HEK293 (cell line): ENCODE results near the gene PRDM5.

Experiments
- CTCF ChIA-PET: fragments of 350-600 bp; formaldehyde crosslinking; extraction: SDS; loops from one replicate; lab custom pipeline; 2021; ENCODE audit warnings: antibody characterized with exemption; lab: Yijun Ruan, JAX
- POLR2A ChIA-PET: fragments of 300-600 bp; formaldehyde crosslinking; extraction: SDS; loops from one replicate; lab custom pipeline; 2020; ENCODE audit warnings: antibody characterized with exemption, inconsistent platforms; lab: Yijun Ruan, JAX
- H3K27ac ChIP-seq: fragments of 200-500 bp; sonication (Bioruptor generic); 2 replicates; pipeline ENCODE4 v1.5.1; 2014; ENCODE audit warnings: low read depth, low read length, control low read depth, inconsistent platforms; ENCODE audit errors: extremely low read depth
- H3K36me3 ChIP-seq, 2 experiments: fragments of 200-500 bp in 1 of 2; sonication (Bioruptor generic) in 1 of 2; 1 replicate in 1 of 2; 2 replicates in 1 of 2; pipeline ENCODE4 v1.5.1; 2014 to 2017; ENCODE audit warnings: inconsistent platforms in 2 of 2, low read length in 2 of 2; ENCODE audit not compliant: control insufficient read depth in 2 of 2, insufficient read depth in 1 of 2
- H3K4me1 ChIP-seq: fragments of 200-500 bp; sonication (Bioruptor generic); 2 replicates; pipeline ENCODE4 v1.5.1; 2014; ENCODE audit warnings: mild to moderate bottlenecking, low read length, inconsistent platforms; ENCODE audit not compliant: control insufficient read depth, insufficient read depth
- H3K4me3 ChIP-seq: 2 replicates; pipeline ENCODE4 v1.5.1; 2011; ENCODE audit warnings: low read depth, mild to moderate bottlenecking, control low read depth, low read length, moderate library complexity
- H3K9me3 ChIP-seq: fragments of 200-500 bp; sonication (Bioruptor generic); 2 replicates; pipeline ENCODE4 v1.5.1; 2014; ENCODE audit warnings: low read depth, low read length, inconsistent platforms; ENCODE audit not compliant: control insufficient read depth, insufficient read depth
- ATF2 ChIP-seq: fragments of 450-650 bp; formaldehyde crosslinking; IDR thresholded peaks from 2 replicates; pipeline ENCODE4 v1.5.1; 2016; ENCODE audit warnings: missing biosample characterization, missing genetic modification characterization, low read depth
- HIC1 ChIP-seq: fragments of 450-650 bp; formaldehyde crosslinking; IDR thresholded peaks from 2 replicates; pipeline ENCODE4 v1.5.1; 2016; ENCODE audit warnings: missing biosample characterization, missing genetic modification characterization
- INSM2 ChIP-seq: fragments of 450-650 bp; formaldehyde crosslinking; IDR thresholded peaks from 2 replicates; pipeline ENCODE4 v1.5.1; 2016; ENCODE audit warnings: missing biosample characterization, missing genetic modification characterization
- KLF16 ChIP-seq: fragments of 450-650 bp; formaldehyde crosslinking; IDR thresholded peaks from 2 replicates; pipeline ENCODE4 v1.5.1; 2017; ENCODE audit warnings: missing biosample characterization, missing genetic modification characterization
- KLF8 ChIP-seq: fragments of 450-650 bp; formaldehyde crosslinking; IDR thresholded peaks from 2 replicates; pipeline ENCODE4 v1.5.1; 2016; ENCODE audit warnings: missing biosample characterization, missing genetic modification characterization
- OSR2 ChIP-seq: fragments of 450-650 bp; formaldehyde crosslinking; IDR thresholded peaks from 2 replicates; pipeline ENCODE4 v1.5.1; 2016; ENCODE audit warnings: missing biosample characterization, missing genetic modification characterization
- SCRT2 ChIP-seq: fragments of 450-650 bp; formaldehyde crosslinking; IDR thresholded peaks from 2 replicates; pipeline ENCODE4 v1.5.1; 2016; ENCODE audit warnings: missing biosample characterization, missing genetic modification characterization
- SP3 ChIP-seq: fragments of 450-650 bp; formaldehyde crosslinking; IDR thresholded peaks from 2 replicates; pipeline ENCODE4 v1.5.1; 2016; ENCODE audit warnings: missing biosample characterization, missing genetic modification characterization
- SP7 ChIP-seq: fragments of 450-650 bp; formaldehyde crosslinking; IDR thresholded peaks from 2 replicates; pipeline ENCODE4 v1.5.1; 2016; ENCODE audit warnings: missing biosample characterization, missing genetic modification characterization
- WT1 ChIP-seq: fragments of 450-650 bp; formaldehyde crosslinking; IDR thresholded peaks from 2 replicates; pipeline ENCODE4 v1.5.1; 2016; ENCODE audit warnings: missing biosample characterization, missing genetic modification characterization
- ZFHX2 ChIP-seq: fragments of 450-650 bp; formaldehyde crosslinking; conservative IDR thresholded peaks from 2 replicates; pipeline ENCODE4 v1.5.1; 2016; ENCODE audit warnings: missing biosample characterization, missing genetic modification characterization
- ZNF157 ChIP-seq: fragments of 450-650 bp; formaldehyde crosslinking; IDR thresholded peaks from 2 replicates; pipeline ENCODE4 v1.5.1; 2016; ENCODE audit warnings: missing biosample characterization, missing genetic modification characterization
- ZNF335 ChIP-seq: fragments of 450-650 bp; formaldehyde crosslinking; conservative IDR thresholded peaks from 2 replicates; pipeline ENCODE4 v1.5.1; 2016; ENCODE audit warnings: missing biosample characterization, missing genetic modification characterization
- ZNF398 ChIP-seq: fragments of 450-650 bp; formaldehyde crosslinking; IDR thresholded peaks from 2 replicates; pipeline ENCODE4 v1.5.1; 2017; ENCODE audit warnings: missing biosample characterization, missing genetic modification characterization
- ZNF629 ChIP-seq: fragments of 450-650 bp; formaldehyde crosslinking; IDR thresholded peaks from 2 replicates; pipeline ENCODE4 v1.5.1; 2017; ENCODE audit warnings: missing biosample characterization, missing genetic modification characterization
- ZNF777 ChIP-seq: fragments of 450-650 bp; formaldehyde crosslinking; IDR thresholded peaks from 2 replicates; pipeline ENCODE4 v1.5.1; 2017; ENCODE audit warnings: missing biosample characterization, missing genetic modification characterization, borderline replicate concordance
- ZNF837 ChIP-seq: fragments of 450-650 bp; formaldehyde crosslinking; IDR thresholded peaks from 2 replicates; pipeline ENCODE4 v1.5.1; 2016; ENCODE audit warnings: missing biosample characterization, missing genetic modification characterization
- ZSCAN23 ChIP-seq: fragments of 450-650 bp; formaldehyde crosslinking; IDR thresholded peaks from 2 replicates; pipeline ENCODE4 v1.5.1; 2016; ENCODE audit warnings: missing biosample characterization, missing genetic modification characterization
- ZSCAN5A ChIP-seq: fragments of 450-650 bp; formaldehyde crosslinking; IDR thresholded peaks from 2 replicates; pipeline ENCODE4 v1.5.1; 2016; ENCODE audit warnings: missing biosample characterization, missing genetic modification characterization

PRDM5 gene

GRCh38 chr4:120725639-120726580 is 196.6 kb downstream of the PRDM5 start (continued):
- TF ChIP-seq ZNF777 (tag by site-specific recombination) (no peak), ZSCAN23 (tag by site-specific recombination) (no peak)

GRCh38 chr4:120724656-120725055 is 197.9 kb downstream of the PRDM5 start:
- H3K36me3 ChIP-seq = no peaks in the 10 kb centered on the region
- peaks cover 2% of the 10 kb centered on the region; the same call in 1 of the 2 replicates for H3K4me1 ChIP-seq
- no peak overlapping the region for H3K4me3 ChIP-seq
- no peaks in the 10 kb centered on the region for H3K9me3 ChIP-seq
- no peak overlapping the region for H3K27ac ChIP-seq
- 0 out of 2 replicates have a peak, but pooled peaks have one; percentile 7 for TF ChIP-seq SP7 (tag by site-specific recombination)
- 0 out of 2 replicates have a peak, but pooled peaks have one; percentile 32 for TF ChIP-seq HIC1 (tag by site-specific recombination)
- peak; percentile 93 for TF ChIP-seq SCRT2
- TF ChIP-seq KLF8 (tag by site-specific recombination) = peak; percentile 60; the same call in 1 of the 2 replicates
- TF ChIP-seq WT1 (tag by site-specific recombination) = peak; percentile 17; the same call in 1 of the 2 replicates
- TF ChIP-seq ZNF837 (tag by site-specific recombination) = no peak
- no peak for TF ChIP-seq ZFHX2 (tag by site-specific recombination)
- TF ChIP-seq OSR2 (tag by site-specific recombination) = peak; percentile 56
- TF ChIP-seq INSM2 (tag by site-specific recombination) = peak; percentile 49; the same call in 1 of the 2 replicates
- TF ChIP-seq ZNF398 (tag by site-specific recombination) = 0 out of 2 replicates have a peak, but pooled peaks have one; percentile 20
- TF ChIP-seq, all 188 proteins: peak for 8
- POLR2A ChIA-PET = no interaction called here
- CTCF ChIA-PET = interaction anchor here (0.6 kb wide), 1 partner anchor 369 kb away, joined by 3 read pairs; no protein-coding TSS in a partner anchor

- Histone ChIP-seq H3K27ac (no peak overlapping the region), H3K4me3 (no peak overlapping the region), H3K4me1 (peaks cover 2% of the 10 kb centered on the region; the same call in 1 of the 2 replicates), H3K36me3 (no peaks in the 10 kb centered on the region), H3K9me3 (no peaks in the 10 kb centered on the region)
- ChIA-PET CTCF (interaction anchor here (0.6 to 1.2 kb wide), 2 partner anchors 11 to 370 kb away, joined by 3 read pairs; no protein-coding TSS in a partner anchor), POLR2A (interaction anchor here (0.6 kb wide), 1 partner anchor 95 kb away, joined by 3 read pairs; no protein-coding TSS in a partner anchor)
- TF ChIP-seq KLF16 (tag by site-specific recombination) (no peak), ZNF157 (tag by site-specific recombination) (no peak), INSM2 (tag by site-specific recombination) (peak; percentile 42; the same call in 1 of the 2 replicates), SP7 (tag by site-specific recombination) (peak; percentile 72), ATF2 (peak; percentile 86), ZNF335 (tag by site-specific recombination) (peak; percentile 40; the same call in 1 of the 2 replicates), ZNF629 (tag by site-specific recombination) (0 out of 2 replicates have a peak, but pooled peaks have one; percentile 21), ZSCAN5A (tag by site-specific recombination) (no peak), SP3 (tag by site-specific recombination) (no peak)
These were observed 198.5 kb downstream of the PRDM5 start for GRCh38 chr4:120723986-120724385.
